ENCODE measurements around the gene ANKIB1. TPM values are rescaled to one million over a fixed set of nuclear protein-coding genes. Genes with fewer than 3 reads are reported as not detected.
A peak's percentile ranks its signal among the peaks of the same experiment; 100 is the strongest.

Gene ANKIB1
- total RNA-seq, 2 experiments from 2014 or later, result 60.0 to 66.9 TPM

DNA sequence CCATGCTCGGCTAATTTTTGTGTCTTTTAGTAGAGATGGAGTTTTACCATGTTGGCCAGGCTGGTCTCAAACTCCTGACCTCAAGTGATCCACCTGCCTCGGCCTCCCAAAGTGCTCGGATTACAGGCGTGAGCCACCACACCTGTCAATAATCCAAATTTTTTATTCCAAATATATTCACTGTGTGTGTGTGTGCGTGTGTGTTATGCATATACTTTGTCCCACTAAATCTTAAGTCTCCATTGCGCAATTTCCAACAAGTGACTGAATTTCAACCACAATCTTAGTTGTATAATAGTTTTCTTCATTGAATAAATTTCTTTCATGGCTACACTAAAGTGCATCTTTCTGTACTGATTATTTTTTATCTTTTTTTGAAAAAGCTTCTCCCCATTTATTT, 2.8 kb upstream of the ANKIB1 start:
- H3K27ac ChIP-seq (ENCODE audit: low read depth in 1 of 2, low read length in 2 of 2), result no peak overlapping the region
- Mint-ChIP-seq H3K9me3 (no peaks in the 10 kb centered on the region), H3K27ac (no peak overlapping the region), H3K36me3 (ENCODE audit: low read depth) (peaks cover 68% of the 10 kb centered on the region), H3K27me3 (no peaks in the 10 kb centered on the region), H3K4me3 (no peak overlapping the region), H3K4me1 (ENCODE audit: low read depth) (peaks cover 50% of the 10 kb centered on the region)
- CTCF ChIA-PET, result interaction anchor here (0.8 kb wide), 1 partner anchor 9 kb away, joined by 3 read pairs; no protein-coding TSS in a partner anchor
- ATAC-seq (ENCODE audit: poor library complexity) (no peak), DNase-seq (no peak)
- H3K27me3 ChIP-seq (ENCODE audit: control insufficient read depth in 1 of 2, insufficient read depth in 2 of 2, low read length in 2 of 2), result no peaks in the 10 kb centered on the region
- intact Hi-C loops (cut with DNase I, micrococcal nuclease), result loop anchor here (10.0 kb wide), 3 partner anchors 282 to 992 kb away; partner anchors contain the start of genes CDK6 (in 1 of the 2), PEX1 (in 1 of the 2), RBM48 (in 1 of the 2) and VPS50 (in 1 of the 2)
- TF ChIP-seq, protein P1, sequence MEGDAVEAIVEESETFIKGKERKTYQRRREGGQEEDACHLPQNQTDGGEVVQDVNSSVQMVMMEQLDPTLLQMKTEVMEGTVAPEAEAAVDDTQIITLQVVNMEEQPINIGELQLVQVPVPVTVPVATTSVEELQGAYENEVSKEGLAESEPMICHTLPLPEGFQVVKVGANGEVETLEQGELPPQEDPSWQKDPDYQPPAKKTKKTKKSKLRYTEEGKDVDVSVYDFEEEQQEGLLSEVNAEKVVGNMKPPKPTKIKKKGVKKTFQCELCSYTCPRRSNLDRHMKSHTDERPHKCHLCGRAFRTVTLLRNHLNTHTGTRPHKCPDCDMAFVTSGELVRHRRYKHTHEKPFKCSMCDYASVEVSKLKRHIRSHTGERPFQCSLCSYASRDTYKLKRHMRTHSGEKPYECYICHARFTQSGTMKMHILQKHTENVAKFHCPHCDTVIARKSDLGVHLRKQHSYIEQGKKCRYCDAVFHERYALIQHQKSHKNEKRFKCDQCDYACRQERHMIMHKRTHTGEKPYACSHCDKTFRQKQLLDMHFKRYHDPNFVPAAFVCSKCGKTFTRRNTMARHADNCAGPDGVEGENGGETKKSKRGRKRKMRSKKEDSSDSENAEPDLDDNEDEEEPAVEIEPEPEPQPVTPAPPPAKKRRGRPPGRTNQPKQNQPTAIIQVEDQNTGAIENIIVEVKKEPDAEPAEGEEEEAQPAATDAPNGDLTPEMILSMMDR (IDR thresholded peaks at IDR 0.05), result no peak
- H3K4me3 ChIP-seq (ENCODE audit: low read length), result no peak overlapping the region
- peaks cover 17% of the 10 kb centered on the region for H3K4me1 ChIP-seq (ENCODE audit: insufficient read depth, low read length)
- no peaks in the 10 kb centered on the region for H3K9me3 ChIP-seq (ENCODE audit: control insufficient read depth in 1 of 2, insufficient read depth in 1 of 2, low read length in 2 of 2)
- H3K36me3 ChIP-seq (ENCODE audit: insufficient read depth, low read length), result peaks cover 35% of the 10 kb centered on the region
- POLR2A ChIA-PET, result no interaction called here

DNA sequence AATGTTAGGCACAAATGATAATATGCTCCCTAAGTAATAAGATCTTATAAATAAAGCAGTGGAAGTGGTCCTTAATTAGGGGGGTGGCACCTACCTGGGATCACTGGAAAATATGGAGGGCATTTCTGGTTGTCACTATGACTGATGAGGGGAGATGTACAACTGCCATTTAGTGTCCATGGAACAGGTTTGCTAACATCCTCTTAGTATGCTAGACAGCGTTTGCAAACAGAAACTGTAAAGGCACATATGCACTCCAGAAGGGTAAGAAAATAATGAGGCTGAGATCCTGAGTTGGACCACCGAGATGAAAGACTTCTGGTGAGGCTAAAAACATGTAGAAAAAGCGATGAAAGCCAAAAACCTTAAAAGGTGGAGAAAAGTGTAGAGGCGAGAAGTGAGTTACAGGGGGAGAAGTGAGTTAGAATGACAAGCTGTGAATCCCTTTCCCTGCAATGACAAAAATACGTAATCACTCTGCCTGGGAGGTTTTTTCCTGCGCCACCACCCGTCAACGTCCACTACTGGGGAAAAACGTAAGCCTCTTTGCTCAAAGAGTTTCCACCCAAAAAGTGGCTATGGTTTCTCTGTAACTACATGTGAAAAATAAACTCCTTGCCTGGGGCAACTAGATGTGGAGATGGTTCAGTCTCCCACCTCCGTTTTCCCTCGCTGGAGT, 827 bp upstream of the ANKIB1 start:
- Mint-ChIP-seq H3K4me3 (peak overlapping the region; percentile 97), H3K36me3 (ENCODE audit: low read depth) (peaks cover 48% of the 10 kb centered on the region), H3K9me3 (no peaks in the 10 kb centered on the region), H3K27ac (peak overlapping the region; percentile 99), H3K27me3 (no peaks in the 10 kb centered on the region), H3K4me1 (ENCODE audit: low read depth) (peaks cover 56% of the 10 kb centered on the region)
- POLR2A ChIA-PET, result interaction anchor here (0.7 to 3.4 kb wide), 12 partner anchors 10 to 1899 kb away, joined by 3 to 47 read pairs (median 7); partner anchors contain the start of genes AKAP9, CYP51A1, GATAD1 and LRRD1
- Histone ChIP-seq H3K4me1 (ENCODE audit: insufficient read depth, low read length) (peaks cover 17% of the 10 kb centered on the region), H3K9me3 (ENCODE audit: control insufficient read depth in 1 of 2, insufficient read depth in 1 of 2, low read length in 2 of 2) (no peaks in the 10 kb centered on the region), H3K27me3 (ENCODE audit: control insufficient read depth in 1 of 2, insufficient read depth in 2 of 2, low read length in 2 of 2) (no peaks in the 10 kb centered on the region), H3K4me3 (ENCODE audit: low read length) (peak overlapping the region; percentile 87), H3K27ac (ENCODE audit: low read depth in 1 of 2, low read length in 2 of 2) (peak overlapping the region; percentile 86 to 96), H3K36me3 (ENCODE audit: insufficient read depth, low read length) (peaks cover 18% of the 10 kb centered on the region)
- peak in 4 of 14 experiments; percentile 2 to 67 (median 52) for DNase-seq
- peak; percentile 3 for ATAC-seq (ENCODE audit: poor library complexity)
- intact Hi-C loops (cut with DNase I, micrococcal nuclease), result loop anchor here (1.0 to 10.0 kb wide), 9 partner anchors 68 to 990 kb away; partner anchors contain the start of genes PEX1 (in 2 of the 2), RBM48 (in 2 of the 2), CDK6 (in 1 of the 2) and CYP51A1 (in 1 of the 2)
- CTCF ChIA-PET, result interaction anchor here (1.3 to 1.9 kb wide), 4 partner anchors 16 to 202 kb away, joined by 4 to 7 read pairs (median 6); partner anchors contain the start of genes CYP51A1 and GATAD1
- TF ChIP-seq, protein P1 (IDR thresholded peaks at IDR 0.05), result no peak

DNA sequence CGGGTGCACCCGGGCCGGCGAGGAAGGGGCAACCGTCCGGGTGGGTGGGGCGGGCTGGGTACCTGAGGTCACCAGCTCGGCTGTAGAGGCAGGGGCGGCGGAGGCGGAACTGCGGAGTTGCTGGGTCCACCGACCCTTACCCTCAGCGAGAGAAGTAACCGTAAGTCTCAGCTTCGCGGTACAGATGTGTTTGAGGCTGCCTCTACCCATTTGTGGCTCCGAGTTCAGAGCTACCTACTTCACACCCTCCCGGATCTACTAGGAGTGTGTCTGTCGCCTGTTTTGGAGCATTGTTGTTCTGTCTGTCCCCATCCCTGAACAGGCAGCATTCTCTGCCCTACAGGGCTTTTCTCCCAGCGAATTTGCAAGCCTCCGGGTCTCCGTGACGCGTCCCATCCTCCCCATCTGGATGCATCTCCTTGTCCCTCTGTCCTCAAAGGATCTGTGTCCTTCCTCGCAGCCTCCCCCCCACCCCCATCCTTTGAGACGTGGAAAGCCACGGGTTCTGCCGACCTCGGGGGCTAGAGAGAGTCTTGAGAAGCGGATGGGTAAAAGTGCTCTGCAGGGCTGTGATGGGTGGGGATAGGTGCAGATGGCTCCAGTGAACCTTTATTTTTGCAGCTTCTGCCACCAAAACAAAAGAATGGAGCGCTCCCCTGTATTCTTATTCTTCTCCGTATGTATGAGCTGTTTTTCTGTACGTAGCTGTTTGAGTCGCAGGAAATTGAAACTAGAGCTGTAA, 757 bp downstream of the ANKIB1 start:
- POLR2A ChIA-PET, result interaction anchor here (0.6 to 3.4 kb wide), 12 partner anchors 12 to 1901 kb away, joined by 3 to 47 read pairs (median 7); partner anchors contain the start of genes AKAP9, CYP51A1, GATAD1 and LRRD1
- H3K27ac ChIP-seq (ENCODE audit: low read depth in 1 of 2, low read length in 2 of 2), result peak overlapping the region in 1 of 2 donors; percentile 86
- Mint-ChIP-seq H3K27ac (peak overlapping the region; percentile 99), H3K9me3 (no peaks in the 10 kb centered on the region), H3K36me3 (ENCODE audit: low read depth) (peaks cover 36% of the 10 kb centered on the region), H3K27me3 (no peaks in the 10 kb centered on the region), H3K4me3 (peak overlapping the region; percentile 96), H3K4me1 (ENCODE audit: low read depth) (peaks cover 69% of the 10 kb centered on the region)
- H3K4me3 ChIP-seq (ENCODE audit: low read length), result peak overlapping the region; percentile 87
- H3K27me3 ChIP-seq (ENCODE audit: control insufficient read depth in 1 of 2, insufficient read depth in 2 of 2, low read length in 2 of 2), result no peaks in the 10 kb centered on the region
- H3K9me3 ChIP-seq (ENCODE audit: control insufficient read depth in 1 of 2, insufficient read depth in 1 of 2, low read length in 2 of 2), result no peaks in the 10 kb centered on the region
- peak in 9 of 14 experiments; percentile 3 to 41 (median 10) for DNase-seq
- TF ChIP-seq, protein P1 (IDR thresholded peaks at IDR 0.05), result no peak
- peaks cover 17% of the 10 kb centered on the region for H3K4me1 ChIP-seq (ENCODE audit: insufficient read depth, low read length)
- H3K36me3 ChIP-seq (ENCODE audit: insufficient read depth, low read length), result peaks cover 4% of the 10 kb centered on the region
- CTCF ChIA-PET, result interaction anchor here (0.7 to 1.9 kb wide), 6 partner anchors 15 to 201 kb away, joined by 3 to 7 read pairs (median 4); partner anchors contain the start of genes CYP51A1 and GATAD1
- intact Hi-C loops (cut with DNase I, micrococcal nuclease), result loop anchor here (2.0 to 10.0 kb wide), 10 partner anchors 69 to 988 kb away; partner anchors contain the start of genes PEX1 (in 2 of the 2), RBM48 (in 2 of the 2), CDK6 (in 1 of the 2) and CYP51A1 (in 1 of the 2)
- ATAC-seq (ENCODE audit: poor library complexity), result peak; percentile 53

All from CD4-positive, alpha-beta T cell (primary cell).